ENCODE data around the gene MRPL18. TPM values are rescaled to one million over a fixed set of nuclear protein-coding genes. Genes with fewer than 3 reads are reported as not detected.
"Not testable (repeated sequence)": the region's sequence is repeated elsewhere in the genome, so short reads cannot be mapped to it uniquely, and the experiment has no call there.

Gene MRPL18
- polyA plus RNA-seq (2013, experiment 1 of 2; ENCODE audit: insufficient read length), result 76.3 TPM
- 75.2 TPM for polyA plus RNA-seq (2013, experiment 2 of 2; ENCODE audit: insufficient read length)

DNA sequence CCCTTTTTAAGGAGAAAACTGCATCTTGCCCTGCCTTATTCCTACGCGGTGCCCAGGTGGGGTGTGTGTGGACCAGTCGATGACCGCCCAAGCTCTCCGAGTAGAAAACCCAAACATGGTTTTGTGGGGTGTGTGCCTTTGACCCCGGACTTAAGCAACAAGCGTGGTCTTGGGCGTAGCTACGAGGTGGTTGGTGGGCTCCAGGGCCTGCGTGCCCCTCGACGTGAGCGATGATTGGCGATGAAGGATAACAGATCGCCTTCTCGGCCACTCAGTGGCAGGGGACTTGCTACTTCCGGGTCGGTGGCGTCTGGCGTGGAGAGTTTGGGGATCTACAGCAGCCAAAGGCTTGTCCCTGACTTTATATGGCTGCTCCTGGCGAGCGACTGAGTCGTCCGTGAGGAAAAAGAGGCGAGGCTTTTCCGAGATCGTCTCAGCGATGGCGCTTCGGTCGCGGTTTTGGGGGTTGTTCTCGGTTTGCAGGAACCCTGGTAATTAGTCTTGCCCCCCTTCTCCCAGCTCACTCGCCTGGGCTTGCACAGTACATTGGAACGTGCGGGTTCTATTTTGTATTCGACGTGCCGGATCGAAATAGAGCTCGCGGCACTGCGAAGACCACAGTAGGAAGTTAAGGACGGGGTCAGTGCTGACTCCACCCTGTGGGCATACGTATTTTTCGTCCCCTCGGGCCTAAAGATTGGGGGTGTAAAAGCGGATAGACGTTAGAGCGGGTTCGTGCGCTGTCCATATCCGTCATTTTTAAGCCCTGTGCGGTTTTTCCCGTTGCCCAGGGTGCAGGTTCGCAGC, at the start of gene MRPL18:
TSS of gene MRPL18 (plus strand) at position 319 of the 807 bp plus-strand sequence. CDS start at position 440, 121 bp downstream.
- peak; percentile 99 for DNase-seq

DNA sequence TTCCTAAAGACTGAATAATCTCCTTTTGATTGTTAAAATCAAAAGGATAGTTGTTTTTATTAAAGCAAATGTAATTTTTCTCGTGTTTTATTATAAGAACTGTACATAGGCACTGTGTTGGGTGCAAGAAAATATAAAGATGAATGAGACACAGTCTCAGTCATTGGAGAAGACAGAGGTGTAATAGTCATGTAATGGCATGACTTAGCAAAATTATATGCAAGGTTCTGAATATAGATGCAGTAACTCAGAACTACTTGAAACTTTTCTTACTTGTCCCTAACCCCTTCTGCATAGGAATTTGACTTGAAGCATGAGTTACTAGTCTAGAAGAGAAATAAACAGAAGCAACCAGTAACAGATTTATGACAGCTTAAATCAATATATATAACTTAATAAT, 48.1 kb upstream of the MRPL18 start:
- DNase-seq, result no peak

DNA sequence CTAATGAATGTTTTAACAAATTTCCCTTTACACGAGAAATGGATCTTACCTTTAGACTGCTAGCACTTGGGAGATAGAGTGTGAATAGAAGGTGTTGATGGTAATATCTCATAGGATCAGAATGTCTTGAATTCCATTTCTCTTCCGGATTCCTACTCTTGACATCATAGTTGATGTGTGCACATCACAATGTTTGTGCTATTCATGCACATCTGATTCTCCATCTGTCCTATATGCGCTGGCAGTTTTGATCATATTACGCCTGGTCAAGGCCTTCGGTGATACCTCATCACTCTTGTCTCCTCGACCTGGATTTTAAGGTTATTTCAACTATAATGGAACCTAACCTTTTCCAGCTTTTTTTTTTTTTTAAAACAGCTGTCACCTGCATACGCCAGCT, 45.2 kb upstream of the MRPL18 start:
- DNase-seq, result no peak

DNA sequence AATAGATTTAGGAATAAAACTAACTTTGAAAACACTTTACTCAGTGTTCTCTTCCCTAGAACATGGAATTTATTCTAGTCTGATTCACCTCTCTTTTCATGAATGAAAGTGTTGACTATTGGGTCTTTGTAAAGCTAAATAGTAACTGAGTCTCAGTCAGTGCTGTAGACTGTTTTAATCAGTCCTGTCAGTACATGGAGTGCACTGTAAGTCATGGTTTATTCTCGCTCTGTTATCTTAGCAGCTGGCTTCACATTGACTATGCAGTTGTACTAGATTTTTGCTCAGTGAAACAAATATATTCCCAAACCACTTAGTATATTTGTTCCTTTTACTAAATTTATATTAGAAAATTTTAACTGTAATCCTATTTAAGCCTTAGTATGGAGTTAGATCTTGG, 43.5 kb upstream of the MRPL18 start:
- no peak for DNase-seq

- DNase-seq, result not testable (repeated sequence)
These were observed 42.1 kb upstream of the MRPL18 start for GRCh38 chr6:159748127-159748526.

GRCh38 chr6:159751448-159751847, 38.8 kb upstream of the MRPL18 start:
- DNase-seq, result no peak

GRCh38 chr6:159753081-159753872, 37.0 kb upstream of the MRPL18 start:
- DNase-seq, result no peak

DNA sequence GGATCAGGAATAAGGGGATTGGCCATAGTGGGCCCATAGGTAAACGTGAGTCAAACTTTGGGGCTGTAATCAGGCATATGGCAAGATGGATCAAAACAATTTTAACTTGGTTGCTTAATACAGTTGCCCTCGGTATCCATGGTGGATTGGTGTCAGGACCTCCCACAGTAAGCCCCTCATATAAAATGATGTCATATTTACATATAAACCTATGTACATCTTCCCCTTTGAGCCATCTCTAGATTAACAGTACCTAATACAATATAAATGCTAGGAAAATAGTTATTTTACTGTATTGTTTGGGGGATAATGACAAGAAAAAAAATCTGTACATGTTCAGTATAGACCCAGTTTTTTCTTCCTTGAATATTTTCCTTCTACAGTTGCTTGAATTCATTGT, 35.9 kb upstream of the MRPL18 start:
- DNase-seq, result no peak

DNA sequence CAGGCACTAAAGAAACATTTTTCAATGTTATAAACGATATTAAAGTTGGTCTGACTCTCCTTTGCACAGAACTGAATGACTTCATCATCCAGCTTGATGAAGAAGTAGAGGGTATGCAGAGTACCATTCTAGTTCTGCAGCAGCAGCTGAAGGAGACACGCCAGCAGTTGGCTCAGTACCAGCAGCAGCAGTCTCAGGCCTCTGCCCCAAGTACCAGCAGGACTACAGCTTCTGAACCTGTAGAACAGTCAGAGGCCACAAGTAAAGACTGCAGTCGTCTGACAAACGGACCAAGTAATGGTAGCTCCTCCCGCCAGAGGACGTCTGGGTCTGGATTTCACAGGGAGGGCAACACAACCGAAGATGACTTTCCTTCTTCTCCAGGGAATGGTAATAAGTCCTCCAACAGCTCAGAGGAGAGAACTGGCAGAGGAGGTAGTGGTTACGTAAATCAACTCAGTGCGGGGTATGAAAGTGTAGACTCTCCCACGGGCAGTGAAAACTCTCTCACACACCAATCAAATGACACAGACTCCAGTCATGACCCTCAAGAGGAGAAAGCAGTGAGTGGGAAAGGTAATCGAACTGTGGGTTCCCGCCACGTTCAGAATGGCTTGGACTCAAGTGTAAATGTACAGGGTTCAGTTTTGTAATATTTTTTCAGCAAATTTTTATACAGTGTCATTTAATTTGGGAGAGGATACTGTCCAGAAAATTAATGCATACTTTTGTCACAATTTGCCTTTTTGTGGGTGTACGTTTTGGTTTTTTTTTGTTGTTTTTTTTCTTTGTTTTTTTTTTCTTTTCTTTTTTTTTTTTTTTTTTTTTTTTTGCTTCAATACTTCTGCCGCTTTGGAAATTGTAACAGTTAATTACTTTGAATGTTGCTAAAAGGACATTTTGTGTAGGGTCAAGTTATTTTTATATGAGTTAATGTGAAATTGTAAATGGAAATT, 35.0 kb upstream of the MRPL18 start:
- no peak for DNase-seq

DNA sequence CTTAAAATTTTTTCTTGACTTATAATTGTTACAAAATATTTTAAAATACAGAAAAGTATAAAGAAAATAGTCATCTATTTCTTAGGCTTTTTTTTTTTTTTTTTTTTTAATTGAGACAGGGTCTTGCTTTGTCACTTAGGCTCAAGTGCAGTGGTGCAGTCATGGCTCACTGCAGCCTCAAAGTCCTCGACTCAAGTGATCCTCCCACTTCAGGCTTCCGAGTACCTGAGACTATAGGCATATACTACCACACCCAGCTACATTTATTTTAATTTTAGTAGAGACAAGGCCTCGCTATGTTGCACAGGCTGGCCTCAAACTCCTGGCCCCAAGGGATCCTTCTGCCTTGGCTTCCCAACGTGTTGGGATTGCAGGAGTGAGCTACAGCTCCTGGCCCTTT, 33.8 kb upstream of the MRPL18 start:
- no peak for DNase-seq

DNA sequence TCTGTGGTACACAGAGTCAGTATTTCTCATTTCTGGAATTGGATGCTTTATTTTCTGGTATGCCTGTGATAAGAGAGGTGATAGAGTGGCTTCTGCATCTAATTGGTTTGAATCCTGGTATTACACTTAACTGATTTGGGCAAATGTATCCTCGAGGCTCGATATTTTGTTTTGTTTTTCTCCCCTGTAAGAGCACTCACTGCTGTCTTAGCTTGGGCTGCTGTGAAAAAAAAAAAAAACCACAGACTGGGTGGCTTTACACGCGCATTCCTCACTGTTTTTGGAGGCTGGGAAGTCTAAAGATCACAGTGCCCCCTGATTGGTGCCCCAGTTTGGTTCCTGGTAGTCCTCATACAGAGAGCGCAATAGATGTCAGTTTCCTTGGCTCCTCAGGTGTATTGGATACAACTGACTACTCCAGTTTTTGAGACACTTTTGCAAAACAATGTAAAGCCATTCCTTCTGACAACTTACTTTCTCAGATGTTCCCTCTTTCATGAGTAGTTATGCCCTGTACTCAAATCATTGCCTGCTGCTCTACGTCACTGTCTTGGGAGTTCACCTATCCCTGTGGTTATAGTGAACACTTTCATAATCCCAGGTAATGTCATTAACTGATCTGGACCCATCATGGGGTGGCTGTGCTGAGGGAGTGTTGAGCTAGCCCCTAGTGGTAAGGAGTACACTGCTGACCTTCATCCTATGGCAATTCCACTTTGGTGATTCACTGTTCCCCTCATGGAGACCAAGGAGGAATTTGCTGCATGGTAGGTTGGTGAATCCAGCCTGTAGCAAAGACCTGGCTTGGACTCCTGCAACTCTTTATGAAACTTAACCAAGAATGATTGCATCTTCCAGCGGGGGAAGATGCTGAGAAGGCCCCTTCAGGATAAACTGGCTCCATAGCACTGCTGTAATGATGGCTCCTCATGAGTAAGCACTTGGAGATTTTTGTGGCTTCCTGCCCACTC, 32.0 kb upstream of the MRPL18 start:
- peak; percentile 79 for DNase-seq

GRCh38 chr6:159759645-159760044, 30.6 kb upstream of the MRPL18 start:
- no peak for DNase-seq

GRCh38 chr6:159760602-159761057, 29.6 kb upstream of the MRPL18 start:
- DNase-seq, result peak; percentile 94

- peak; percentile 17 for DNase-seq
These were observed 29.0 kb upstream of the MRPL18 start for GRCh38 chr6:159761129-159761872.

- DNase-seq, result peak; percentile 95
These were observed 28.2 kb upstream of the MRPL18 start, which contains the start of gene ACAT2 for GRCh38 chr6:159761873-159762680. ACAT2 (plus strand) TSS chr6:159762045; CDS start chr6:159762088, 43 bp downstream.

DNA sequence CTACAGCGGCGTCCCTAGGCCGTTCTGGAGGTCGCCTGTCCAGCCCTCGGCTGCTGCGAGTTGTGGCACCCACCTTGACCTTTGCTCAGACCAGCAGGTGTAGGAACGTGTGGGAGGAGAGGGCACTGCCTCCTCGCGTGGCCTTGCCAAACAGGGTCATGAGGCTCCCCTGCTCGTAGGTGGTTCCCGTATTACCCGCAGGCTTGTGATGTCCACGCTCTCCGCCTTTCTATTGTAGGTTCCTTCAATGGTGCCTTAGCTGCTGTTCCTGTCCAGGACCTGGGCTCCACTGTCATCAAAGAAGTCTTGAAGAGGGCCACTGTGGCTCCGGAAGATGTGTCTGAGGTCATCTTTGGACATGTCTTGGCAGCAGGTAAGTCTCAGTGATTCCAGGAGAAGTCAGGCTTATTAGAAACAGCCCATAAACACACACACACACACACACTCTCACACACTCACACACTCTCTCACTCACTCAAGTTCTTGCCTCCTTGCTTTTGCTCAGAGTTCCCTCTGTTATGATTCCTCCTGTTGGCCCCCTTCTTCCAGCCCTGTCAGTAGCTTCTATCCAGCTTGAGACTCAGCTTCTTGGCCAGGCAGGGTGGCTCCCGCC, 27.5 kb upstream of the MRPL18 start:
- no peak for DNase-seq

DNA sequence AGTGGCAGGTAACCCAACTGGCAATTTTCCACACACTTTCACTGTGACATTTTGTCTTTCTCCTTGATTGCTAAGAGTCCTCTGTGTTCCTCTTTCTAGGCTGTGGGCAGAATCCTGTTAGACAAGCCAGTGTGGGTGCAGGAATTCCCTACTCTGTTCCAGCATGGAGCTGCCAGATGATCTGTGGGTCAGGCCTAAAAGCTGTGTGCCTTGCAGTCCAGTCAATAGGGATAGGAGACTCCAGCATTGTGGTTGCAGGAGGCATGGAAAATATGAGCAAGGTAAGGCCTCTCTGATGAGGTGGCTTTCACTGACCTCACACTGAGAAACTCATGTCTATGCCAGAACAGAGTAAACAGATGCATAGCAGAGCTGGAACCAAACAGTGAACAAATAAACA, 23.4 kb upstream of the MRPL18 start:
- DNase-seq, result no peak

DNA sequence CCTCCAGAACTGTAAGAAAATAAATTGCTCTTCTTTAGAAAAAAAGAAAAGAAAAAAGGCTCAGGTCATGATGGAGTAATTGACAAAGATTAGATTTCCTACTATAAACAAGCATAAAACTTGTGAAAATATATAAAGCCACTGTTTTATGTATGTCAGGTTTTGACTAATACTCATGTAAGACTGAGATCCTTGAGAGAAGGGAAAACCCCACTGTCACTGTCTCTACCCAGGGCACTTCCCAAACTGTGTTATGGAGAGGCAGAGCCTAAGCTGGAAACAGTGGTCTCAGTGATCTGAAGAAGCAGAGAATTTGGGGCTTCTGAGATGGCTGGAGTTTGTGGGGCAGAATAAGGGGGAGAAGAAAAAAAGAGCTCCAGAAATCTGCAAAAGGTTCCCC, 20.8 kb upstream of the MRPL18 start:
- no peak for DNase-seq

- DNase-seq, result no peak
These were observed 18.1 kb upstream of the MRPL18 start for GRCh38 chr6:159772196-159772595.

All from fibroblast of skin of scalp (primary cell).